GM12878 (cell line): ENCODE measurements around the gene FXYD6. TPM values are rescaled to one million over a fixed set of nuclear protein-coding genes. Genes with fewer than 3 reads are reported as not detected.

Experiments used
- ATAC-seq: fragments of 200-7000 bp; cut with Tn5 transposase; 3 replicates; pipeline ENCODE4 v1.9.1; 2020; ENCODE audit warnings: mild to moderate bottlenecking, moderate library complexity
- BruUV-seq: library from RNA; stranded (reverse); fragments of 400-500 nt; replicated peaks from 2 replicates; lab custom pipeline; 2021; lab: Mats Ljungman, UMichigan
- CTCF ChIA-PET: fragments of 300-600 bp; sonication (Branson Sonifier 250); formaldehyde crosslinking; extraction: SDS; loops from one replicate; lab custom pipeline; 2021; ENCODE audit warnings: inconsistent platforms; lab: Yijun Ruan, JAX
- POLR2A ChIA-PET: fragments of 350-600 bp; formaldehyde crosslinking; extraction: SDS; loops from one replicate; lab custom pipeline; 2021; ENCODE audit warnings: inconsistent platforms; lab: Charles Lee
- RAD21 ChIA-PET: fragments of 300-600 bp; sonication (Branson Sonifier 250); formaldehyde crosslinking; loops from one replicate; lab custom pipeline; 2023; ENCODE audit warnings: antibody characterized with exemption; ENCODE audit not compliant: unreplicated experiment; lab: Charles Lee
- SMC1A ChIA-PET: fragments of 300-600 bp; sonication (Branson Sonifier 250); formaldehyde crosslinking; loops from one replicate; lab custom pipeline; 2023; ENCODE audit not compliant: unreplicated experiment, uncharacterized antibody; lab: Charles Lee
- DNase-seq: peaks from one replicate; pipeline ENCODE4 v3.0.0-alpha.2; 2011; ENCODE audit warnings: low read depth, low spot score
- FAIRE-seq: peaks from 3 replicates; lab custom pipeline; 2011; peaks lifted over from hg19 to GRCh38; lab: Jason Lieb, UNC
- H2AFZ ChIP-seq: 2 replicates; pipeline ENCODE4 v1.6.0; 2011; ENCODE audit warnings: low read depth, low read length, control low read depth; ENCODE audit not compliant: control insufficient read depth
- H3K27ac ChIP-seq: 2 replicates; pipeline ENCODE4 v1.5.1; 2011; ENCODE audit warnings: control low read depth; ENCODE audit not compliant: control insufficient read depth, insufficient read depth
- H3K27me3 ChIP-seq, 2 experiments: replicated peaks in 1 of 2; 2 replicates each; pipeline versions ENCODE4 v1.6.0 to v1.6.1; 2011; ENCODE audit warnings: low read length in 1 of 2; ENCODE audit not compliant: control insufficient read depth in 2 of 2, insufficient read depth in 2 of 2
- H3K36me3 ChIP-seq, 2 experiments: 2 replicates each; pipeline ENCODE4 v1.5.1; 2011; ENCODE audit warnings: low read length in 1 of 2; ENCODE audit not compliant: control insufficient read depth in 2 of 2, insufficient read depth in 2 of 2
- H3K4me1 ChIP-seq: 2 replicates; pipeline ENCODE4 v1.6.1; 2011; ENCODE audit warnings: mild to moderate bottlenecking, low read length, moderate library complexity, mixed read lengths; ENCODE audit not compliant: control insufficient read depth, insufficient read depth
- H3K4me2 ChIP-seq: 2 replicates; pipeline ENCODE4 v1.6.0; 2011; ENCODE audit warnings: control low read depth; ENCODE audit not compliant: control insufficient read depth, insufficient read depth
- H3K4me3 ChIP-seq: fragments of 200-600 bp; sonication (generic); 2 replicates; pipeline ENCODE4 v1.5.1; 2016
- H3K79me2 ChIP-seq: 2 replicates; pipeline ENCODE4 v1.6.0; 2011; ENCODE audit warnings: low read length; ENCODE audit not compliant: control insufficient read depth, insufficient read depth
- H3K9ac ChIP-seq: 2 replicates; pipeline ENCODE4 v1.8.0; 2011; ENCODE audit warnings: low read length, control low read depth, mixed read lengths; ENCODE audit not compliant: control insufficient read depth, insufficient read depth
- H3K9me3 ChIP-seq: replicated peaks from 3 replicates; pipeline ENCODE4 v1.5.1; 2011; ENCODE audit warnings: mild to moderate bottlenecking, low read length; ENCODE audit not compliant: control insufficient read depth, insufficient read depth
- H4K20me1 ChIP-seq: 2 replicates; pipeline ENCODE4 v1.6.0; 2011; ENCODE audit not compliant: control insufficient read depth, insufficient read depth
- BACH1 ChIP-seq: fragments of 450-650 bp; IDR thresholded peaks from 2 replicates; pipeline ENCODE4 v1.6.1; 2017; ENCODE audit warnings: mild to moderate bottlenecking, borderline replicate concordance
- CBX5 ChIP-seq: sonication (generic); IDR thresholded peaks from 2 replicates; pipeline ENCODE4 v1.6.1; 2016; ENCODE audit warnings: low read depth, moderate library complexity, mild to moderate bottlenecking, inconsistent platforms
- GATAD2B ChIP-seq: fragments of 450-650 bp; conservative IDR thresholded peaks from 2 replicates; pipeline ENCODE4 v1.6.1; 2017; ENCODE audit warnings: low read depth, mild to moderate bottlenecking, moderate library complexity
- MEF2B ChIP-seq: fragments of 450-650 bp; IDR thresholded peaks from 2 replicates; pipeline ENCODE4 v1.6.1; 2018; ENCODE audit warnings: mild to moderate bottlenecking, moderate library complexity; ENCODE audit not compliant: partially characterized antibody, poor library complexity, severe bottlenecking
- NFYA ChIP-seq: IDR thresholded peaks from 2 replicates; pipeline ENCODE4 v1.6.1; 2011; ENCODE audit warnings: low read depth, mild to moderate bottlenecking, low read length, improper control_type of control experiment, borderline replicate concordance
- RELA ChIP-seq: fragments of 450-650 bp; IDR thresholded peaks from 2 replicates; pipeline ENCODE4 v1.8.0; 2014; ENCODE audit warnings: borderline replicate concordance; ENCODE audit not compliant: partially characterized antibody
- SIN3A ChIP-seq: IDR thresholded peaks from 2 replicates; pipeline ENCODE4 v1.6.1; 2012; ENCODE audit warnings: low read depth, low read length, improper control_type of control experiment
- SPI1 ChIP-seq: IDR thresholded peaks from 2 replicates; pipeline ENCODE4 v1.6.1; 2011; ENCODE audit warnings: low read depth, mild to moderate bottlenecking, low read length, moderate library complexity, borderline replicate concordance; ENCODE audit not compliant: insufficient read depth
- ZNF217 ChIP-seq: fragments of 450-650 bp; IDR thresholded peaks from 2 replicates; pipeline ENCODE4 v1.6.1; 2017; ENCODE audit warnings: antibody characterized with exemption, mild to moderate bottlenecking
- ZZZ3 ChIP-seq: IDR thresholded peaks from 2 replicates; pipeline ENCODE4 v1.6.1; 2011; ENCODE audit warnings: low read depth; ENCODE audit not compliant: control insufficient read depth, insufficient read length
- WGBS: methylation state at CpG from one replicate; pipeline ENCODE4 v1.1.6; 2016; ENCODE audit warnings: low lambda C conversion rate; ENCODE audit not compliant: insufficient replicate concordance, insufficient coverage; ENCODE audit errors: missing lambda C conversion rate; 5-methylcytosine and 5-hydroxymethylcytosine counted together
- in situ Hi-C: fragments of 300-500 bp; cut with MboI; formaldehyde crosslinking; loops from 9 replicates; pipeline ENCODE4 v1.14.3; 2018; ENCODE audit warnings: mixed read lengths
- intact Hi-C: fragments of 100-400 bp; cut with micrococcal nuclease; formaldehyde crosslinking; loops from one replicate; pipeline ENCODE4 v1.14.2; 2022; ENCODE audit not compliant: unreplicated experiment
- polyA plus RNA-seq, 11 experiments: library from polyadenylated mRNA; depleted of rRNA in 4 of 11; unstranded in 6 of 11; stranded (reverse) in 5 of 11; fragments of >200 nt; fragmentation: Nextera tagmentation in 4 of 11; fragmentation: Illumina TruSeq in 1 of 11; extraction: Ambion mirVana in 4 of 11; extraction: Trizol in 1 of 11; gene quantifications; 1 replicate in 1 of 11; 2 replicates in 10 of 11; pipeline versions ENCODE4 v1.2.1 to v1.2.3, GENCODE V29; 2011 to 2016; ENCODE audit warnings: inconsistent platforms in 2 of 11, missing spikeins in 2 of 11, low read depth in 1 of 11
- total RNA-seq, 4 experiments: library from RNA; depleted of rRNA in 3 of 4; stranded (reverse); fragments of >200 nt in 3 of 4; fragmentation: Illumina TruSeq in 1 of 4; extraction: Trizol in 1 of 4; gene quantifications; 2 replicates each; pipeline versions ENCODE4 v1.2.1 to v1.2.3, GENCODE V29; 2013 to 2021
- TF ChIP-seq, protein P1 (sequence below): fragments of 450-650 bp; IDR thresholded peaks from 2 replicates; pipeline ENCODE4 v1.6.1; 2016; ENCODE audit warnings: mild to moderate bottlenecking
- TF ChIP-seq, protein P2 (sequence below): IDR thresholded peaks from 2 replicates; pipeline ENCODE4 v1.6.1; 2012; ENCODE audit warnings: mild to moderate bottlenecking, low read depth, low read length
- TF ChIP-seq, protein P3 (sequence below): IDR thresholded peaks from 2 replicates; pipeline ENCODE4 v1.6.1; 2011; ENCODE audit warnings: borderline replicate concordance, low read depth, mild to moderate bottlenecking, moderate library complexity, low read length; ENCODE audit not compliant: insufficient read depth, poor library complexity, severe bottlenecking
- TF ChIP-seq, protein P4 (sequence below): IDR thresholded peaks from 2 replicates; pipeline ENCODE4 v1.6.1; 2011; ENCODE audit warnings: borderline replicate concordance, low read depth, mild to moderate bottlenecking, moderate library complexity, mixed read lengths, low read length; ENCODE audit not compliant: insufficient read depth; ENCODE audit errors: extremely low read length
- TF ChIP-seq, protein P5 (sequence below): fragments of 450-650 bp; IDR thresholded peaks from 2 replicates; pipeline ENCODE4 v1.6.1; 2016; ENCODE audit warnings: mild to moderate bottlenecking

Gene FXYD6
- total and polyA plus RNA-seq, 10 of the 15 experiments (the other 5 are each of a cell fraction or from before 2014, with no cell fraction given): 0.09 to 2.0 (median 0.23) TPM; not detected in 2

DNA sequence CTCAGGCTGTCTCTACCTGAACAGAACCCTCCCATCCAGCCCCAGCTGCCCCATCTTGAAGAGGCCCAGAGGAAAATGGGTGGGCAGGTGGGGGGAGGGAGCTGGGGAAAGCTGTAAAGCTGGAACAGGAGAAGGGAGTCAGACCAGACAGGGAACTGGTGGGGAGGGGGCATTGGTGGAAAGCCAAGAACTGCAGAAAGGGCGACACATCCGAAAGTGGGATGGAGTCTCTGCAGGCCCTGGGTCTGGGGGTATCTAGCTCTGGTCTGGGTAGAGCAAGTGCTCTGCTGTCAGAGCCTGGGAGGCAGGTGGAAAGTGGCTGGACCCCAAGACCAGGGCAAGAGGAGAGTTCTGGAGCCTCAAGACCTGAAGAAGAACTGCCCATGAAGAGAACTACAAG is 45.0 kb upstream of the FXYD6 start:
- no peaks in the 10 kb centered on the region for H3K79me2 ChIP-seq
- CTCF ChIA-PET: interaction anchor here (0.6 to 6.1 kb wide), 3 partner anchors 14 to 132 kb away, joined by 3 to 43 read pairs (median 3); no protein-coding TSS in a partner anchor
- POLR2A ChIA-PET: interaction anchor here (0.5 to 1.3 kb wide), 3 partner anchors 9 to 26 kb away, joined by 3 to 7 read pairs (median 3); no protein-coding TSS in a partner anchor
- no peak overlapping the region for H3K27ac ChIP-seq
- H4K20me1 ChIP-seq: no peaks in the 10 kb centered on the region
- H3K9ac ChIP-seq: no peak overlapping the region
- H3K4me2 ChIP-seq: no peak overlapping the region
- H3K4me1 ChIP-seq: peaks cover 8% of the 10 kb centered on the region
- DNase-seq: no peak
- no TSS peak for BruUV-seq
- no peak overlapping the region for H2AFZ ChIP-seq
- no peak for ATAC-seq
- RAD21 ChIA-PET: interaction anchor here (1.0 kb wide), 1 partner anchor 378 kb away, joined by 3 read pairs; no protein-coding TSS in a partner anchor
- intact Hi-C loops: no loop called here
- no peaks in the 10 kb centered on the region for H3K27me3 ChIP-seq
- no peaks in the 10 kb centered on the region for H3K9me3 ChIP-seq
- SMC1A ChIA-PET: interaction anchor here (0.9 to 3.6 kb wide), 6 partner anchors 10 to 132 kb away, joined by 3 to 23 read pairs (median 8); no protein-coding TSS in a partner anchor
- FAIRE-seq: no peak
- WGBS: 67% methylated on average over 2 of the region's 2 CpGs
- in situ Hi-C loops: no loop called here
- no peak overlapping the region for H3K4me3 ChIP-seq
- H3K36me3 ChIP-seq: no peaks in the 10 kb centered on the region
- TF ChIP-seq, protein P1, sequence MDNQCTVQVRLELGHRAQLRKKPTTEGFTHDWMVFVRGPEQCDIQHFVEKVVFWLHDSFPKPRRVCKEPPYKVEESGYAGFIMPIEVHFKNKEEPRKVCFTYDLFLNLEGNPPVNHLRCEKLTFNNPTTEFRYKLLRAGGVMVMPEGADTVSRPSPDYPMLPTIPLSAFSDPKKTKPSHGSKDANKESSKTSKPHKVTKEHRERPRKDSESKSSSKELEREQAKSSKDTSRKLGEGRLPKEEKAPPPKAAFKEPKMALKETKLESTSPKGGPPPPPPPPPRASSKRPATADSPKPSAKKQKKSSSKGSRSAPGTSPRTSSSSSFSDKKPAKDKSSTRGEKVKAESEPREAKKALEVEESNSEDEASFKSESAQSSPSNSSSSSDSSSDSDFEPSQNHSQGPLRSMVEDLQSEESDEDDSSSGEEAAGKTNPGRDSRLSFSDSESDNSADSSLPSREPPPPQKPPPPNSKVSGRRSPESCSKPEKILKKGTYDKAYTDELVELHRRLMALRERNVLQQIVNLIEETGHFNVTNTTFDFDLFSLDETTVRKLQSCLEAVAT: no peak
- TF ChIP-seq BACH1 (no peak), MEF2B (no peak), CBX5 (no peak), SPI1 (no peak), ZZZ3 (no peak), GATAD2B (no peak), RELA (no peak), SIN3A (no peak), NFYA (no peak), ZNF217 (no peak)
- TF ChIP-seq, protein P2, sequence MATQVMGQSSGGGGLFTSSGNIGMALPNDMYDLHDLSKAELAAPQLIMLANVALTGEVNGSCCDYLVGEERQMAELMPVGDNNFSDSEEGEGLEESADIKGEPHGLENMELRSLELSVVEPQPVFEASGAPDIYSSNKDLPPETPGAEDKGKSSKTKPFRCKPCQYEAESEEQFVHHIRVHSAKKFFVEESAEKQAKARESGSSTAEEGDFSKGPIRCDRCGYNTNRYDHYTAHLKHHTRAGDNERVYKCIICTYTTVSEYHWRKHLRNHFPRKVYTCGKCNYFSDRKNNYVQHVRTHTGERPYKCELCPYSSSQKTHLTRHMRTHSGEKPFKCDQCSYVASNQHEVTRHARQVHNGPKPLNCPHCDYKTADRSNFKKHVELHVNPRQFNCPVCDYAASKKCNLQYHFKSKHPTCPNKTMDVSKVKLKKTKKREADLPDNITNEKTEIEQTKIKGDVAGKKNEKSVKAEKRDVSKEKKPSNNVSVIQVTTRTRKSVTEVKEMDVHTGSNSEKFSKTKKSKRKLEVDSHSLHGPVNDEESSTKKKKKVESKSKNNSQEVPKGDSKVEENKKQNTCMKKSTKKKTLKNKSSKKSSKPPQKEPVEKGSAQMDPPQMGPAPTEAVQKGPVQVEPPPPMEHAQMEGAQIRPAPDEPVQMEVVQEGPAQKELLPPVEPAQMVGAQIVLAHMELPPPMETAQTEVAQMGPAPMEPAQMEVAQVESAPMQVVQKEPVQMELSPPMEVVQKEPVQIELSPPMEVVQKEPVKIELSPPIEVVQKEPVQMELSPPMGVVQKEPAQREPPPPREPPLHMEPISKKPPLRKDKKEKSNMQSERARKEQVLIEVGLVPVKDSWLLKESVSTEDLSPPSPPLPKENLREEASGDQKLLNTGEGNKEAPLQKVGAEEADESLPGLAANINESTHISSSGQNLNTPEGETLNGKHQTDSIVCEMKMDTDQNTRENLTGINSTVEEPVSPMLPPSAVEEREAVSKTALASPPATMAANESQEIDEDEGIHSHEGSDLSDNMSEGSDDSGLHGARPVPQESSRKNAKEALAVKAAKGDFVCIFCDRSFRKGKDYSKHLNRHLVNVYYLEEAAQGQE: no peak
- TF ChIP-seq, protein P3, sequence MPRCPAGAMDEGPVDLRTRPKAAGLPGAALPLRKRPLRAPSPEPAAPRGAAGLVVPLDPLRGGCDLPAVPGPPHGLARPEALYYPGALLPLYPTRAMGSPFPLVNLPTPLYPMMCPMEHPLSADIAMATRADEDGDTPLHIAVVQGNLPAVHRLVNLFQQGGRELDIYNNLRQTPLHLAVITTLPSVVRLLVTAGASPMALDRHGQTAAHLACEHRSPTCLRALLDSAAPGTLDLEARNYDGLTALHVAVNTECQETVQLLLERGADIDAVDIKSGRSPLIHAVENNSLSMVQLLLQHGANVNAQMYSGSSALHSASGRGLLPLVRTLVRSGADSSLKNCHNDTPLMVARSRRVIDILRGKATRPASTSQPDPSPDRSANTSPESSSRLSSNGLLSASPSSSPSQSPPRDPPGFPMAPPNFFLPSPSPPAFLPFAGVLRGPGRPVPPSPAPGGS: no peak
- TF ChIP-seq, protein P4, sequence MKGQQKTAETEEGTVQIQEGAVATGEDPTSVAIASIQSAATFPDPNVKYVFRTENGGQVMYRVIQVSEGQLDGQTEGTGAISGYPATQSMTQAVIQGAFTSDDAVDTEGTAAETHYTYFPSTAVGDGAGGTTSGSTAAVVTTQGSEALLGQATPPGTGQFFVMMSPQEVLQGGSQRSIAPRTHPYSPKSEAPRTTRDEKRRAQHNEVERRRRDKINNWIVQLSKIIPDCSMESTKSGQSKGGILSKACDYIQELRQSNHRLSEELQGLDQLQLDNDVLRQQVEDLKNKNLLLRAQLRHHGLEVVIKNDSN: no peak
- TF ChIP-seq, protein P5, sequence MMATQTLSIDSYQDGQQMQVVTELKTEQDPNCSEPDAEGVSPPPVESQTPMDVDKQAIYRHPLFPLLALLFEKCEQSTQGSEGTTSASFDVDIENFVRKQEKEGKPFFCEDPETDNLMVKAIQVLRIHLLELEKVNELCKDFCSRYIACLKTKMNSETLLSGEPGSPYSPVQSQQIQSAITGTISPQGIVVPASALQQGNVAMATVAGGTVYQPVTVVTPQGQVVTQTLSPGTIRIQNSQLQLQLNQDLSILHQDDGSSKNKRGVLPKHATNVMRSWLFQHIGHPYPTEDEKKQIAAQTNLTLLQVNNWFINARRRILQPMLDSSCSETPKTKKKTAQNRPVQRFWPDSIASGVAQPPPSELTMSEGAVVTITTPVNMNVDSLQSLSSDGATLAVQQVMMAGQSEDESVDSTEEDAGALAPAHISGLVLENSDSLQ: no peak
